ENCODE results near the gene TSPAN11.
A peak's percentile ranks its signal among the peaks of the same experiment; 100 is the strongest.

Gene TSPAN11

GRCh38 chr12:31001581-31002360 is 75.2 kb downstream of the TSPAN11 start:
- FAIRE-seq (no peak), DNase-seq (ENCODE audit: insufficient read length, low spot score) (no peak)
- no peak for TF ChIP-seq POLR2A (IDR thresholded peaks at IDR 0.05; ENCODE audit: low read depth, low read length)

- FAIRE-seq (no peak), DNase-seq (ENCODE audit: insufficient read length, low spot score) (no peak)
- TF ChIP-seq POLR2A (IDR thresholded peaks at IDR 0.05; ENCODE audit: low read depth, low read length) = no peak
These were observed 75.8 kb downstream of the TSPAN11 start for GRCh38 chr12:31002361-31002725.

GRCh38 chr12:31002999-31003398 is 76.5 kb downstream of the TSPAN11 start:
- TF ChIP-seq POLR2A (IDR thresholded peaks at IDR 0.05; ENCODE audit: low read depth, low read length) = no peak
- DNase-seq (ENCODE audit: insufficient read length, low spot score) = no peak
- FAIRE-seq = no peak

GRCh38 chr12:31003861-31004640 is 77.5 kb downstream of the TSPAN11 start:
- no peak for DNase-seq (ENCODE audit: insufficient read length, low spot score)
- TF ChIP-seq POLR2A (IDR thresholded peaks at IDR 0.05; ENCODE audit: low read depth, low read length) = no peak
- FAIRE-seq = no peak

GRCh38 chr12:31004666-31005065 is 78.1 kb downstream of the TSPAN11 start:
- no peak for DNase-seq (ENCODE audit: insufficient read length, low spot score)
- no peak for TF ChIP-seq POLR2A (IDR thresholded peaks at IDR 0.05; ENCODE audit: low read depth, low read length)
- FAIRE-seq = no peak

GRCh38 chr12:31005256-31005943 is 78.9 kb downstream of the TSPAN11 start:
- DNase-seq (ENCODE audit: insufficient read length, low spot score) (no peak), FAIRE-seq (no peak)
- TF ChIP-seq POLR2A (IDR thresholded peaks at IDR 0.05; ENCODE audit: low read depth, low read length) = no peak

- peak; percentile 76 for FAIRE-seq
- no peak for TF ChIP-seq POLR2A (IDR thresholded peaks at IDR 0.05; ENCODE audit: low read depth, low read length)
- peak; percentile 90 for DNase-seq (ENCODE audit: insufficient read length, low spot score)
These were observed 79.4 kb downstream of the TSPAN11 start for GRCh38 chr12:31005944-31006361.

- no peak for FAIRE-seq
- no peak for DNase-seq (ENCODE audit: insufficient read length, low spot score)
- no peak for TF ChIP-seq POLR2A (IDR thresholded peaks at IDR 0.05; ENCODE audit: low read depth, low read length)
These were observed 80.0 kb downstream of the TSPAN11 start for GRCh38 chr12:31006416-31007152.

- TF ChIP-seq POLR2A (IDR thresholded peaks at IDR 0.05; ENCODE audit: low read depth, low read length) = no peak
- FAIRE-seq = no peak
These were observed 80.6 kb downstream of the TSPAN11 start for GRCh38 chr12:31007153-31007495.

GRCh38 chr12:31007636-31008175 is 81.2 kb downstream of the TSPAN11 start:
- DNase-seq (ENCODE audit: insufficient read length, low spot score) (no peak), FAIRE-seq (no peak)
- no peak for TF ChIP-seq POLR2A (IDR thresholded peaks at IDR 0.05; ENCODE audit: low read depth, low read length)

More at GRCh38 chr12:31007153-31007495, 80.6 kb downstream of the TSPAN11 start:
- no peak for DNase-seq (ENCODE audit: insufficient read length, low spot score)

- DNase-seq (ENCODE audit: insufficient read length, low spot score) (no peak), FAIRE-seq (no peak)
- TF ChIP-seq POLR2A (IDR thresholded peaks at IDR 0.05; ENCODE audit: low read depth, low read length) = no peak
These were observed 81.8 kb downstream of the TSPAN11 start for GRCh38 chr12:31008241-31008761.

- no peak for FAIRE-seq
- no peak for TF ChIP-seq POLR2A (IDR thresholded peaks at IDR 0.05; ENCODE audit: low read depth, low read length)
- DNase-seq (ENCODE audit: insufficient read length, low spot score) = no peak
These were observed 82.7 kb downstream of the TSPAN11 start for GRCh38 chr12:31008961-31009840.
